ENCODE data around the gene SERPINB10.

The SERPINB10 gene

GRCh38 chr18:63947051-63947790 is 39.5 kb downstream of the SERPINB10 start:
- no peak for DNase-seq (ENCODE audit: low read depth, low spot score)
- Histone ChIP-seq H3K9ac (ENCODE audit: insufficient read length, low read depth) (no peak overlapping the region), H3K36me3 (ENCODE audit: insufficient read depth, insufficient read length, low read length) (no peaks in the 10 kb centered on the region), H3K9me3 (ENCODE audit: insufficient read depth, low read length) (no peaks in the 10 kb centered on the region), H3K27me3 (ENCODE audit: insufficient read depth, insufficient read length) (no peaks in the 10 kb centered on the region), H3K4me3 (ENCODE audit: insufficient read length, low read depth) (no peak overlapping the region), H3K4me1 (ENCODE audit: insufficient read depth, insufficient read length) (no peaks in the 10 kb centered on the region)
- no peak for TF ChIP-seq SUZ12 (IDR thresholded peaks at IDR 0.05; ENCODE audit: extremely low read depth, insufficient read depth, insufficient read length)
- no peak for TF ChIP-seq YY1 (IDR thresholded peaks at IDR 0.05; ENCODE audit: insufficient read depth, insufficient read length)
- no peak for TF ChIP-seq ZNF274 (IDR thresholded peaks at IDR 0.05; ENCODE audit: low read depth, low read length)

GRCh38 chr18:63949068-63949737 is 41.4 kb downstream of the SERPINB10 start, which contains the start of gene HMSD:
Gene HMSD, plus strand, starts transcription at chr18:63949301. Its CDS starts 4,155 bp downstream, at chr18:63953456.
- no peaks in the 10 kb centered on the region for H3K4me1 ChIP-seq (ENCODE audit: insufficient read depth, insufficient read length)
- H3K9me3 ChIP-seq (ENCODE audit: insufficient read depth, low read length): no peaks in the 10 kb centered on the region
- TF ChIP-seq ZNF274 (IDR thresholded peaks at IDR 0.05; ENCODE audit: low read depth, low read length) (no peak), SUZ12 (IDR thresholded peaks at IDR 0.05; ENCODE audit: extremely low read depth, insufficient read depth, insufficient read length) (no peak), YY1 (IDR thresholded peaks at IDR 0.05; ENCODE audit: insufficient read depth, insufficient read length) (no peak)
- peak within 1 kb of the TSS; percentile 72 for H3K9ac ChIP-seq (ENCODE audit: insufficient read length, low read depth)
- DNase-seq (ENCODE audit: low read depth, low spot score): peak; percentile 15
- no peaks in the 10 kb centered on the region for H3K36me3 ChIP-seq (ENCODE audit: insufficient read depth, insufficient read length, low read length)
- H3K27me3 ChIP-seq (ENCODE audit: insufficient read depth, insufficient read length): no peaks in the 10 kb centered on the region
- H3K4me3 ChIP-seq (ENCODE audit: insufficient read length, low read depth): peak within 1 kb of the TSS; percentile 47

GRCh38 chr18:63951302-63951705 is 43.5 kb downstream of the SERPINB10 start:
- Histone ChIP-seq H3K9me3 (ENCODE audit: insufficient read depth, low read length) (no peaks in the 10 kb centered on the region), H3K9ac (ENCODE audit: insufficient read length, low read depth) (no peak overlapping the region), H3K4me3 (ENCODE audit: insufficient read length, low read depth) (no peak overlapping the region), H3K4me1 (ENCODE audit: insufficient read depth, insufficient read length) (no peaks in the 10 kb centered on the region), H3K36me3 (ENCODE audit: insufficient read depth, insufficient read length, low read length) (no peaks in the 10 kb centered on the region), H3K27me3 (ENCODE audit: insufficient read depth, insufficient read length) (no peaks in the 10 kb centered on the region)
- no peak for DNase-seq (ENCODE audit: low read depth, low spot score)
- TF ChIP-seq YY1 (IDR thresholded peaks at IDR 0.05; ENCODE audit: insufficient read depth, insufficient read length) (no peak), ZNF274 (IDR thresholded peaks at IDR 0.05; ENCODE audit: low read depth, low read length) (no peak), SUZ12 (IDR thresholded peaks at IDR 0.05; ENCODE audit: extremely low read depth, insufficient read depth, insufficient read length) (no peak)

- no peaks in the 10 kb centered on the region for H3K4me1 ChIP-seq (ENCODE audit: insufficient read depth, insufficient read length)
- DNase-seq (ENCODE audit: low read depth, low spot score): no peak
- no peak overlapping the region for H3K9ac ChIP-seq (ENCODE audit: insufficient read length, low read depth)
- H3K36me3 ChIP-seq (ENCODE audit: insufficient read depth, insufficient read length, low read length): no peaks in the 10 kb centered on the region
- no peak overlapping the region for H3K4me3 ChIP-seq (ENCODE audit: insufficient read length, low read depth)
- TF ChIP-seq YY1 (IDR thresholded peaks at IDR 0.05; ENCODE audit: insufficient read depth, insufficient read length): no peak
- TF ChIP-seq SUZ12 (IDR thresholded peaks at IDR 0.05; ENCODE audit: extremely low read depth, insufficient read depth, insufficient read length): no peak
- TF ChIP-seq ZNF274 (IDR thresholded peaks at IDR 0.05; ENCODE audit: low read depth, low read length): no peak
- no peaks in the 10 kb centered on the region for H3K27me3 ChIP-seq (ENCODE audit: insufficient read depth, insufficient read length)
- no peaks in the 10 kb centered on the region for H3K9me3 ChIP-seq (ENCODE audit: insufficient read depth, low read length)
Measured at GRCh38 chr18:63953811-63954210, 46.1 kb downstream of the SERPINB10 start.

- Histone ChIP-seq H3K27me3 (ENCODE audit: insufficient read depth, insufficient read length) (no peaks in the 10 kb centered on the region), H3K4me3 (ENCODE audit: insufficient read length, low read depth) (no peak overlapping the region), H3K4me1 (ENCODE audit: insufficient read depth, insufficient read length) (no peaks in the 10 kb centered on the region), H3K36me3 (ENCODE audit: insufficient read depth, insufficient read length, low read length) (no peaks in the 10 kb centered on the region), H3K9me3 (ENCODE audit: insufficient read depth, low read length) (no peaks in the 10 kb centered on the region), H3K9ac (ENCODE audit: insufficient read length, low read depth) (no peak overlapping the region)
- DNase-seq (ENCODE audit: low read depth, low spot score): no peak
- no peak for TF ChIP-seq SUZ12 (IDR thresholded peaks at IDR 0.05; ENCODE audit: extremely low read depth, insufficient read depth, insufficient read length)
- TF ChIP-seq YY1 (IDR thresholded peaks at IDR 0.05; ENCODE audit: insufficient read depth, insufficient read length): no peak
- no peak for TF ChIP-seq ZNF274 (IDR thresholded peaks at IDR 0.05; ENCODE audit: low read depth, low read length)
Measured at GRCh38 chr18:63956755-63957154, 49.0 kb downstream of the SERPINB10 start.

- H3K9ac ChIP-seq (ENCODE audit: insufficient read length, low read depth): no peak overlapping the region
- no peak overlapping the region for H3K4me3 ChIP-seq (ENCODE audit: insufficient read length, low read depth)
- TF ChIP-seq ZNF274 (IDR thresholded peaks at IDR 0.05; ENCODE audit: low read depth, low read length) (no peak), YY1 (IDR thresholded peaks at IDR 0.05; ENCODE audit: insufficient read depth, insufficient read length) (no peak), SUZ12 (IDR thresholded peaks at IDR 0.05; ENCODE audit: extremely low read depth, insufficient read depth, insufficient read length) (no peak)
- no peaks in the 10 kb centered on the region for H3K4me1 ChIP-seq (ENCODE audit: insufficient read depth, insufficient read length)
- no peak for DNase-seq (ENCODE audit: low read depth, low spot score)
- no peaks in the 10 kb centered on the region for H3K36me3 ChIP-seq (ENCODE audit: insufficient read depth, insufficient read length, low read length)
- no peaks in the 10 kb centered on the region for H3K9me3 ChIP-seq (ENCODE audit: insufficient read depth, low read length)
- H3K27me3 ChIP-seq (ENCODE audit: insufficient read depth, insufficient read length): no peaks in the 10 kb centered on the region
Measured at GRCh38 chr18:63960891-63961290, 53.1 kb downstream of the SERPINB10 start.

GRCh38 chr18:63961435-63961980 is 53.8 kb downstream of the SERPINB10 start:
- TF ChIP-seq YY1 (IDR thresholded peaks at IDR 0.05; ENCODE audit: insufficient read depth, insufficient read length) (no peak), SUZ12 (IDR thresholded peaks at IDR 0.05; ENCODE audit: extremely low read depth, insufficient read depth, insufficient read length) (no peak), ZNF274 (IDR thresholded peaks at IDR 0.05; ENCODE audit: low read depth, low read length) (no peak)
- DNase-seq (ENCODE audit: low read depth, low spot score): no peak
- Histone ChIP-seq H3K4me3 (ENCODE audit: insufficient read length, low read depth) (no peak overlapping the region), H3K27me3 (ENCODE audit: insufficient read depth, insufficient read length) (no peaks in the 10 kb centered on the region), H3K36me3 (ENCODE audit: insufficient read depth, insufficient read length, low read length) (no peaks in the 10 kb centered on the region), H3K9ac (ENCODE audit: insufficient read length, low read depth) (no peak overlapping the region), H3K9me3 (ENCODE audit: insufficient read depth, low read length) (no peaks in the 10 kb centered on the region), H3K4me1 (ENCODE audit: insufficient read depth, insufficient read length) (no peaks in the 10 kb centered on the region)
